Neural progenitor cell (in vitro differentiated cells): ENCODE results near the gene NHLH2. TPM values are rescaled to one million over a fixed set of nuclear protein-coding genes. Genes with fewer than 3 reads are reported as not detected.
A peak's percentile ranks its signal among the peaks of the same experiment; 100 is the strongest.

Source experiments
- DNase-seq: peaks from one replicate; pipeline ENCODE4 v3.0.0-alpha.2; 2016; ENCODE audit warnings: low spot score
- H2AFZ ChIP-seq: fragments of 200-600 bp; sonication (generic); replicated peaks from 2 replicates; pipeline ENCODE4 v1.6.1; 2016; ENCODE audit warnings: antibody characterized with exemption
- H3F3A ChIP-seq: fragments of 200-600 bp; sonication (generic); 2 replicates; pipeline ENCODE4 v1.6.1; 2016; ENCODE audit warnings: antibody characterized with exemption, low read depth
- H3K27ac ChIP-seq: fragments of 200-600 bp; sonication (generic); 2 replicates; pipeline ENCODE4 v1.5.1; 2016; ENCODE audit warnings: mild to moderate bottlenecking
- H3K27me3 ChIP-seq: fragments of 200-600 bp; sonication (generic); 2 replicates; pipeline ENCODE4 v1.6.1; 2016; ENCODE audit warnings: mild to moderate bottlenecking, moderate library complexity
- H3K36me3 ChIP-seq: fragments of 200-600 bp; sonication (generic); 2 replicates; pipeline ENCODE4 v1.5.1; 2016
- H3K4me1 ChIP-seq: fragments of 200-600 bp; sonication (generic); 2 replicates; pipeline ENCODE4 v1.6.1; 2016; ENCODE audit warnings: mixed run types
- H3K4me2 ChIP-seq: fragments of 200-600 bp; sonication (generic); 2 replicates; pipeline ENCODE4 v1.6.1; 2016
- H3K4me3 ChIP-seq: fragments of 200-600 bp; sonication (generic); 2 replicates; pipeline ENCODE4 v1.5.1; 2016
- H3K79me2 ChIP-seq: fragments of 200-600 bp; sonication (generic); 2 replicates; pipeline ENCODE4 v1.6.1; 2016; ENCODE audit warnings: low read depth
- H3K9ac ChIP-seq: fragments of 200-600 bp; sonication (generic); 2 replicates; pipeline ENCODE4 v1.6.1; 2016
- H3K9me3 ChIP-seq: fragments of 200-600 bp; sonication (generic); 2 replicates; pipeline ENCODE4 v1.5.1; 2016; ENCODE audit warnings: low read depth
- H4K20me1 ChIP-seq: fragments of 200-600 bp; sonication (generic); 2 replicates; pipeline ENCODE4 v1.6.1; 2016; ENCODE audit warnings: low read depth
- H3K27ac Mint-ChIP-seq: 3 replicates; pipeline ENCODE4 v1.8.0; 2021; ENCODE audit warnings: mixed read lengths
- H3K27me3 Mint-ChIP-seq: 2 replicates; pipeline ENCODE4 v1.8.0; 2022; ENCODE audit warnings: low read depth, mild to moderate bottlenecking, inconsistent platforms, moderate library complexity, mixed read lengths; ENCODE audit not compliant: insufficient read depth
- H3K36me3 Mint-ChIP-seq: 3 replicates; pipeline ENCODE4 v1.8.0; 2021; ENCODE audit warnings: mixed read lengths
- H3K4me1 Mint-ChIP-seq: 3 replicates; pipeline ENCODE4 v1.8.0; 2021; ENCODE audit warnings: mixed read lengths
- H3K4me3 Mint-ChIP-seq: 3 replicates; pipeline ENCODE4 v1.8.0; 2021; ENCODE audit warnings: mild to moderate bottlenecking, moderate library complexity, mixed read lengths
- H3K9me3 Mint-ChIP-seq: 3 replicates; pipeline ENCODE4 v1.8.0; 2020; ENCODE audit warnings: mixed read lengths
- CTCF ChIP-seq: fragments of 200-600 bp; sonication (generic); IDR thresholded peaks from 2 replicates; pipeline ENCODE4 v1.5.1; 2017; ENCODE audit warnings: antibody characterized with exemption, mild to moderate bottlenecking
- EZH2 ChIP-seq: fragments of 200-600 bp; sonication (generic); IDR thresholded peaks from 2 replicates; pipeline ENCODE4 v1.6.1; 2017; ENCODE audit warnings: antibody characterized with exemption, mild to moderate bottlenecking, moderate library complexity
- EZH2phosphoT487 ChIP-seq: fragments of 200-600 bp; sonication (generic); IDR thresholded peaks from 2 replicates; pipeline ENCODE4 v1.6.1; 2017; ENCODE audit warnings: antibody characterized with exemption
- total RNA-seq: library from RNA; depleted of rRNA; stranded (reverse); fragments of >200 nt; gene quantifications from 2 replicates; pipeline ENCODE4 v1.2.3, GENCODE V29; 2015; ENCODE audit warnings: low replicate concordance

NHLH2 gene
- total RNA-seq, 1 donor from 2014 or later: 0.17 TPM

GRCh38 chr1:115794976-115795639 is 45.8 kb downstream of the NHLH2 start:
- H3K4me3 Mint-ChIP-seq: no peak overlapping the region
- no peak for DNase-seq
- no peak overlapping the region for H3K27ac ChIP-seq
- H3K9me3 ChIP-seq: no peaks in the 10 kb centered on the region
- H3F3A ChIP-seq: peaks cover 12% of the 10 kb centered on the region
- peak overlapping the region; percentile 55 for H3K27ac Mint-ChIP-seq
- TF ChIP-seq EZH2 (no peak), EZH2phosphoT487 (no peak), CTCF (no peak)
- H3K4me2 ChIP-seq: peak overlapping the region; percentile 52
- H3K36me3 Mint-ChIP-seq: no peaks in the 10 kb centered on the region
- H3K27me3 ChIP-seq: no peaks in the 10 kb centered on the region
- H3K9ac ChIP-seq: no peak overlapping the region
- no peak overlapping the region for H2AFZ ChIP-seq
- peaks cover 6% of the 10 kb centered on the region for H4K20me1 ChIP-seq
- no peaks in the 10 kb centered on the region for H3K36me3 ChIP-seq
- peaks cover 38% of the 10 kb centered on the region for H3K4me1 Mint-ChIP-seq
- H3K79me2 ChIP-seq: no peaks in the 10 kb centered on the region
- peaks cover 37% of the 10 kb centered on the region for H3K4me1 ChIP-seq
- no peak overlapping the region for H3K4me3 ChIP-seq
- peaks cover 7% of the 10 kb centered on the region for H3K27me3 Mint-ChIP-seq
- H3K9me3 Mint-ChIP-seq: no peaks in the 10 kb centered on the region

- peaks cover 12% of the 10 kb centered on the region for H3F3A ChIP-seq
- H3K27me3 ChIP-seq: no peaks in the 10 kb centered on the region
- H3K4me1 Mint-ChIP-seq: peaks cover 38% of the 10 kb centered on the region
- H3K4me3 Mint-ChIP-seq: no peak overlapping the region
- H3K9ac ChIP-seq: no peak overlapping the region
- H3K79me2 ChIP-seq: no peaks in the 10 kb centered on the region
- H2AFZ ChIP-seq: no peak overlapping the region
- no peak overlapping the region for H3K4me2 ChIP-seq
- no peaks in the 10 kb centered on the region for H3K36me3 ChIP-seq
- TF ChIP-seq EZH2phosphoT487 (no peak), CTCF (no peak), EZH2 (no peak)
- H3K9me3 ChIP-seq: peaks cover 1% of the 10 kb centered on the region
- no peak overlapping the region for H3K27ac Mint-ChIP-seq
- no peak overlapping the region for H3K4me3 ChIP-seq
- peaks cover 6% of the 10 kb centered on the region for H4K20me1 ChIP-seq
- H3K27me3 Mint-ChIP-seq: peaks cover 5% of the 10 kb centered on the region
- DNase-seq: no peak
- H3K4me1 ChIP-seq: peaks cover 36% of the 10 kb centered on the region
- H3K27ac ChIP-seq: no peak overlapping the region
- H3K9me3 Mint-ChIP-seq: no peaks in the 10 kb centered on the region
- H3K36me3 Mint-ChIP-seq: no peaks in the 10 kb centered on the region
Observed at GRCh38 chr1:115793162-115793561, 47.8 kb downstream of the NHLH2 start.

DNA sequence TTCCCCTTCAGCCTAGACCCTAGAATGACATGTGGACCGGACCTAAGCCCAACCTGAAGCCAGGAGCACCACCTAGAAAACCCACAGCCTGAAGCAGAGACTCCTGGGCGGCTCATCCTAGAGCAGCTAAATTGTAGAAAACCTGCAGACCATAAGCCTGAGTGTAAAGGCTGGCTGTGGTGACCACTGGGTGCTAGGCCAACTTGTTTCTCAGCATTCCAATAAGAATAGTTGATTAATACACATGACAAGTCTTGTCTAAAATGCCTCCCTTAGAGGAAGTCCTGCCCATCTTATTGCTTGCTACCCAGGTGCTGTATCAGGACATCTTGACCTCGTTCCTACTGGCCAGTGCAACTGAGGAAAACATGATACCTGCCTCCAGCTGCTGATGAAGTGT is 49.1 kb downstream of the NHLH2 start:
- H2AFZ ChIP-seq: no peak overlapping the region

DNA sequence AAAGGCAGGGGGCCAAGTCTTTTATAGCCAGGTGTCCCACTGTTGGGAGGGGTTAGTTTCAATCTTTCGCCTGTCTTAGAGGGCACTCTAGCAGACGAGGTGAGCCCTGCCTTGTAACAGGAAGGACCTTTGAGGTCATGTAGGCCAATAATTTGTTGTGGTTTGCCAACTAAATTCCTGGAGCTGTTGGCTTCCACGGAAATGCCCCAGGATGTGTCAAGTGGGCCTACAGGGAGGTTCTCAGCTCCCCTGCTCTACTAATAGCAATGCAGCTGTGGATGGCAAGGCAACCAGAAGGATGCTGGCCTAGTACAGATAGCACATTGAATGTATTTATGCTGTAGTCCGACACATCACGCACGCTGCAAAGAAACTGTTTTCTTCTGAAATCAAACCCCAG is 50.1 kb downstream of the NHLH2 start:
- Mint-ChIP-seq H3K27me3 (peaks cover 7% of the 10 kb centered on the region), H3K4me3 (no peak overlapping the region), H3K27ac (no peak overlapping the region), H3K9me3 (no peaks in the 10 kb centered on the region), H3K4me1 (peaks cover 23% of the 10 kb centered on the region), H3K36me3 (no peaks in the 10 kb centered on the region)
- no peak for DNase-seq
- H3K4me1 ChIP-seq: peaks cover 13% of the 10 kb centered on the region
- H3K4me3 ChIP-seq: no peak overlapping the region
- H3K9me3 ChIP-seq: peaks cover 6% of the 10 kb centered on the region
- H4K20me1 ChIP-seq: no peaks in the 10 kb centered on the region
- TF ChIP-seq CTCF: no peak
- TF ChIP-seq EZH2phosphoT487: no peak
- TF ChIP-seq EZH2: no peak
- H2AFZ ChIP-seq: no peak overlapping the region
- H3K79me2 ChIP-seq: no peaks in the 10 kb centered on the region
- no peak overlapping the region for H3K9ac ChIP-seq
- H3K27me3 ChIP-seq: no peaks in the 10 kb centered on the region
- no peaks in the 10 kb centered on the region for H3K36me3 ChIP-seq
- H3F3A ChIP-seq: no peaks in the 10 kb centered on the region
- H3K27ac ChIP-seq: no peak overlapping the region
- no peak overlapping the region for H3K4me2 ChIP-seq

More for the DNA sequence above, 49.1 kb downstream of the NHLH2 start:
- Mint-ChIP-seq H3K36me3 (no peaks in the 10 kb centered on the region), H3K27ac (no peak overlapping the region), H3K9me3 (no peaks in the 10 kb centered on the region), H3K27me3 (peaks cover 5% of the 10 kb centered on the region), H3K4me3 (no peak overlapping the region), H3K4me1 (peaks cover 30% of the 10 kb centered on the region)
- H3K4me1 ChIP-seq: peaks cover 23% of the 10 kb centered on the region
- no peaks in the 10 kb centered on the region for H3K79me2 ChIP-seq
- no peak for TF ChIP-seq EZH2
- peaks cover 6% of the 10 kb centered on the region for H3K9me3 ChIP-seq
- DNase-seq: no peak
- H3K36me3 ChIP-seq: no peaks in the 10 kb centered on the region
- H3K27me3 ChIP-seq: no peaks in the 10 kb centered on the region
- no peak overlapping the region for H3K9ac ChIP-seq
- no peak overlapping the region for H3K27ac ChIP-seq
- H3F3A ChIP-seq: peaks cover under 1% of the 10 kb centered on the region
- no peaks in the 10 kb centered on the region for H4K20me1 ChIP-seq
- no peak overlapping the region for H3K4me2 ChIP-seq
- H3K4me3 ChIP-seq: no peak overlapping the region
